ENCODE results near the gene ADK.

DNA sequence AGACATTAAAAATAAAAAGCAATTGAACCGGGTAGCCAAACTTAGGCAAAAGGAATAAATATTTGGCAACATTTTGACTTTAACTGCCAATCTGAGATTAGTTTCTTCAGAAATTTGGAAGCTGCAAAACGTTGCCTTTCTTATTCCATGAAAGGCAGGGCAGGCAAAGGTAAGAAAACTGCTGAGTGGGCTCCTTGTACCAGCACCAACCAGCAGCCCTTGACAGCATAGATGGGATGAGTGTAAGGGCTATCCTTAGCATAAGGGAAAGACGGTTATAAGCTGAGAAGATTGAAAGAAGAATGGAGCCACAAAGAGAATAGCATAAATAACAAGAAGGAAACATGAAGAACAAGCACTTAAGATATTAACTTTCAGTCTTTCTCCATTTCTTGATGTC lies 29.0 kb upstream of the ADK start:
- no peak for TF ChIP-seq CTCF (conservative IDR thresholded peaks at IDR 0.05; ENCODE audit: low read length)
- TF ChIP-seq EZH2phosphoT487 (IDR thresholded peaks at IDR 0.05; ENCODE audit: borderline replicate concordance), result no peak

Data from Loucy (cell line).